GM21737 (cell line): ENCODE data around the gene IZUMO4.
"Not testable (repeated sequence)": the region's sequence is repeated elsewhere in the genome, so short reads cannot be mapped to it uniquely, and the experiment has no call there.

ENCODE experiments used
- ATAC-seq: cut with Tn5 transposase; IDR thresholded peaks from one replicate; pipeline ENCODE4 v1.9.1; 2021; ENCODE audit warnings: mild to moderate bottlenecking, moderate library complexity; ENCODE audit not compliant: unreplicated experiment

The IZUMO4 gene

DNA sequence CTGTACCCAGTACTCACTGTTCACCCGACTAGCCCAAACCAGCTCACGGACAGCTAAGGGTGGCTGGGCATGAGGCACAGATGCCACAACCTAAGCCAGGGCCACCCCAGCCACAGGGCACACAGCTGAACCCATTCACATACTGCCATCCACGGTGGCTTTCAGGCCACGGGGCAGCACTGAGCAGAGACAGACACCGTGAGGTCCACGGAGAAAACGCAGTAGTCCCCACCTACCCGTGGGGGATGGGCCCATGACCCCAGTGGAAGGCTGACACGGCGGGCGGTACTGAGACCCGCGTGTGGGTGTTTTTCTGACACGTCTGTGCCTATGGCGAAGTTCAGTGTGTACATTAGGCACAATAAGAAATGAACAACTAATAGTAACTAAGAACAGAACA, 25.5 kb downstream of the IZUMO4 start:
- ATAC-seq = no peak

GRCh38 chr19:2122982-2123381, 26.3 kb downstream of the IZUMO4 start:
- ATAC-seq = no peak

GRCh38 chr19:2123682-2124387, 27.1 kb downstream of the IZUMO4 start:
- no peak for ATAC-seq

DNA sequence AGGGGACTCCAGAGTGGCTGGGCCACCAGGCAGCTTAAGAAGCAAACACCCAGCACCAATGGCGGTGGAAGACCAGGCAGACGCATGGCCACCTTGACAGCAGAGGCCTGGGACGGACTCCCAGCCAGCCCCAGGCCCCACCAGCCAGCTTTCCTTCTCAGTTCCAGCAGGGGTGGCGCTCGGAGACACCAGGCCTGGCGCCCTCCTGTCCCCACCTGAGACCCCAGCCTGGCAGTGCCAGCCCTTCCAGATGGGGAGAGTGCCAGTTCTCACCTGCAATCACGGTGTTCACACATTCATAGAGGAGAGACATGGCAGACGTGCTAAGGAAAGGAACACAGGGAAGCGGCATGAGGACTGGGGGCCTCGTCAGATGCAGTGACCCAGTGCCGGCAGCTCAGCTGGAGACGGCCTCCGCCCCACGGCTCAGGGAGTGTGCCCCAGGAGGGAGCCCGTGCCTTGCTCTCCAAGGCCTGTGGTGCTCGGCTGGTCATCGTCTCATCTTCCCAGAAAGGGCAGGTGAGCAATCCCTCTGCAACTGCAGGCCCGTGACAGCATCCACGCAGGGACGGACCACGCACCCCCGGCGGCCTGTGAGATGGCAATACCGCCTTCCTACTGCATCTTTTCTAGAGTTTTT, 30.3 kb downstream of the IZUMO4 start:
- ATAC-seq = no peak

- no peak for ATAC-seq
Measured at GRCh38 chr19:2127758-2128157, 31.0 kb downstream of the IZUMO4 start.

DNA sequence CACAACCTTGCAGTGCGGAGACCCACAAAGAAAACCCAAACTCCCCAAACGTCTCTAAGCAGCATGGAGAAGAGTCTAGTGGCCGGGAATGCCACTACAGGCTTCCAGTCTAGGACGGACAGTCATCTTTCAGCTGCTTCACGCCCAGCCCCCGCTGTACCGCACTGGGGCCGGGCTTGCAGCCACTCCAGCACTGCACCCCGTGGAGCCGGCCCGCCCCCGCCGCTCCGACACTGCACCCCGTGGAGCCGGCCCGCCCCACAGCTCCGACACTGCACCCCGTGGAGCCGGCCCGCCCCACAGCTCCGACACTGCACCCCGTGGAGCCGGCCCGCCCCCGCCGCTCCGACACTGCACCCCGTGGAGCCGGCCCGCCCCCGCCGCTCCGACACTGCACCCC, 31.5 kb downstream of the IZUMO4 start:
- ATAC-seq = not testable (repeated sequence)

- ATAC-seq = no peak
Measured at GRCh38 chr19:2129022-2129421, 32.3 kb downstream of the IZUMO4 start.

DNA sequence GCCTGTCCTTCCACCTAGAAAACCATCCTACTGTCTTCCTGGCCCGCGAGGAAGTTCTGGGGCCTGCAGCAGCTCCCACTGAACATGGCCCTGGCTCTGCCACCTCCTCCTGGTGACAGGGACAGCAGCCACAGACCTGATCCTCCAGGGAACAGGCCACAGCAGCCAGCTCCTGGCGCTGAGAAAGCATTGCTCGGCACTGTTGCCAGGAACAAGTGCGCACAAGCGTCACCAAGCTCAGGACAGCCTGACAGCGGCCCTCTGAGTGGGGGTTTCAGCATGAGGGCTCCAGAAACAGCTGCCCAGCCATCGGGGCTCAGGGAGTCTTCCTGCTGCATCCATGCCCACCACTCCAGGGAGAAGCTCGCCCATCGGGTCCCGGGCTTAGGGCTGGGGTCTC, 32.8 kb downstream of the IZUMO4 start:
- ATAC-seq = no peak

- no peak for ATAC-seq
Measured at GRCh38 chr19:2129892-2130770, 33.4 kb downstream of the IZUMO4 start.

DNA sequence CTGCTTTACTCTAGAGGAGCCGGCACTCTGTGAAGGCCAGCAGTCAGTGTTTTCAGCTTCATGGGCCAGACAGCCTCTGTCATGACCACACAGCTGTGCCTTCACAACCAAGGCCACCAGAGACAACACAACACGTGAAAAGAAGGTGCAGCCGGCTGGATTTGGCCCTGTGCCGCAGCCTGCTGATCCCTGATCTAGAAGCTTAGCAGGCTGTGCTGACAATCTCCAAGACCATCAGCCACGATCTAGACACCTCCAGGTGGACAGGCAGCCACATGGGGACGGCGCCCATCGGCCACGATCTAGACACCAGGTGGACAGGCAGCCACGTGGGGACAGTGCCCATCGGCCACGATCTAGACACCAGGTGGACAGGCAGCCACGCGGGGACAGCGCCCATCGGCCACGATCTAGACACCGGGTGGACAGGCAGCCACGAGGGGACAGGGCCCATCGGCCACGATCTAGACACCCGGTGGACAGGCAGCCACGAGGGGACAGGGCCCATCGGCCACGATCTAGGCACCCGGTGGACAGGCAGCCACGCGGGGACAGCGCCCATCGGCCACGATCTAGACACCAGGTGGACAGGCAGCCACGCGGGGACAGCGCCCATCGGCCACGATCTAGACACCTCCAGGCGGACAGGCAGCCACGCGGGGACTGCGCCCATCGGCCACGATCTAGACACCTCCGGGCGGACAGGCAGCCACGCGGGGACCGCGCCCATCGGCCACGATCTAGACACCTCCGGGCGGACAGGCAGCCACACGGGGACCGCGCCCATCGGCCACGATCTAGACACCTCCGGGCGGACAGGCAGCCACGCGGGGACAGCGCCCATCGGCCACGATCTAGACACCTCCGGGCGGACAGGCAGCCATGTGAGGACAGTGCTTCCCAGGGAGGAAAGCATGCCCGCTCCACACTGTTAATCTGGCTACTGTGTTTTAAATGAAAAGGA, 34.6 kb downstream of the IZUMO4 start:
- ATAC-seq = not testable (repeated sequence)

DNA sequence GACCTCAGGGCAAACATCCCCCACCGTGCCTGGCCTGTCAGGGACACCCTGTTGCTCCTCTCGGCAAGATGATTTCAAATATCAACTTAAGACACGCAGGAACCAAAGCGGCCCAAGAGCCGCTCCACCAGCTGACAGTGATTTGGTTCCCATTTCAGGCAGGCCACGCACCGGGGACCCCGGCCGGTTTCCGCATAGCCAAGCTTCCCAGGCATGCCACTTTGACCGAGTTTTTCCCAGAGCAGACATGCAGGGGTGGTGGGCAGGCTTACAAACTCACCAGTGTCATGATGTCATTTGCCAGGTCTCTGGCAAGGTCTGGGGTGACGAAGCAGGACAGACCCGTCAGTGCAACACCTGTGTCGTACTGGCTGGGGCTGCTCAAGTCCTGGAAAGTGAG, 35.5 kb downstream of the IZUMO4 start:
- ATAC-seq = no peak

DNA sequence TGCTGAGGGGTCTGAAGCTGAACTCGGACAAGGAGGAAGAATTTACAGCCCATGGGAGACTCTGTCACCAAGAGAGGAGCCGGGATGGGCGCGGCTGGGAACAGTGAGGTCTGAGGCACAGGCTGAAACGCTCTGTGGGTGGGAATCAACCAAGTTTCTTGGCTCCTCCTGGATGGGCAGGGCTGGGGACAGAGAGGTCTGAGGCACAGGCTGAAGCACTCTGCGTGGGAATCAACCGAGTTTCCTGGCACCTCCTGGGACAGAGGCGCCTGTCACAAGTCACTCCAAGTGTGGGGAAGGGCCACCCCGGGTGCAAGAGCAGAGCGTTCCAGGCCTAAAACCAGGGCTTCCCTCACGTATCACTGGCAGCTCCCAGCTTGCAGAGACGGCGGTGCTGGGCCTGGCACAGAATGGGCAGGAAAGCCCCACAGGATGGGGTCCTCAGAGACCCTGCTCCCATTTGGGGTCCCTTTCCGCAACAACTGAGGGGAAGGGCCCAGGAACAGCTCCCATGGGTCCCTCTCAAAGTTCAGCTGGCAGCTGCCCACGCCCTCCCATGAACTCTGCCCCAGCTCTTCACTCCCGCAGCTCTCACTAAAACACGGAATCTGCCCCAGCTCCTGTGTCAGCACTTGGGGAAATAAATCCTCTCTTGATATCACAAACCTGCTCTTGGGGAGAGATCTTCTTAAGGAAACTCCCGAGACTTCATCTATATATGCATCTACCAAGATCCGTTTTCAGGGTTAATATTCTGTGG, 36.2 kb downstream of the IZUMO4 start:
- no peak for ATAC-seq

- ATAC-seq = no peak
Measured at GRCh38 chr19:2135474-2136402, 39.0 kb downstream of the IZUMO4 start.

DNA sequence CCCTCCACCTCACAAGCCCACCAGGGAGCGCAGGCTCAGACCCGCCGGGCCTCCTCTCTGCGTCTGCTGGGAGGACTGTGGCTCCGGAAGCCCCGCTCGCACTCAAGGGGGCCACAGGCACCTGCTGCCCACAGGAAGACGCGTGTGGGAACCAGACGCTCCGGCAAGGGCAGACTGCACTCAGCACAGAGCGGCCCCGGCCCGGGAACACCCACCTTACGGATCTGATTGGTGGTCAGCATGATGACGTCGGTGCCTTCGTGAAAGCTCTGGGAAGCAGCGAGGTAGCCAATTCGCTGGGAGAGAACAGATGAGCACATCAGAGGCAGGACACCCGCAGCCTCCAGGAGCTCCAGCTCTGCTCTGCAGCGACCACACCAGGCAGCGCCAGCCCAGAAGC, 40.1 kb downstream of the IZUMO4 start:
- no peak for ATAC-seq

GRCh38 chr19:2138061-2138728, 41.5 kb downstream of the IZUMO4 start:
- no peak for ATAC-seq

DNA sequence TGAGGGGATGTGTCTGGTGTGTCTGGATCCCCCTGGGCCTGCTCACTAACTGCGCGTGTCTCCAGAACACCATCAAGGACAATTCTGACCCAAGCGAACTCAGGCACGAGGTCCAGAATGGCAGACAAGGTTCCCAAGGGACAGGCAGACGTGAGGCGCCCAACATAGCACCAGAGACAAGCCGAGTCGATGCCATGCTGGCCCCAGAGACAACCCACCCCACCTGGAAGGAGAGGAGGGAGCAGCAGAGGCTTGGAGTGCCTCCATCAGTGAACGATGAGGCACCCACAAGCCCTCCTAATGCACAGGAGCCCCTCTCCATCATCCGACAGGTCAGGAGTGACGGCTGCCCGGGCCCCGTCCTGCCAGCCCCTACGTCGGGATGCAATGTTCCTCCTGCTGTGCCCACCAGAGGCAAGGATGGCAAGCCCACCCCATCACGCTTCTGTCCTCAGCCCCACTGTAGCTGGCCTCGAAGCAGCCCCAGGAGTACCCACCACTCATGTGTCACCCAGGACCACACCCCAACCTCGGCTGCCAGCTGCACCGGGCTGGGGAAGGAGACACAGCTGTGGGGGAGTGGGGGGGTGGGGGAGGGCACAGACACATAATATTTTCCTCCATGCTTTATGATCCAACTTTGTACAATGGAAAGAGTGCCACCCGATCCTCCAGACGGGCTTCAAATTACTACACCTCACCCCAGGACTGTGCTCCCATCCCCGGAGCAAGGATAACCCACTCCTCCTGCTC, 42.8 kb downstream of the IZUMO4 start:
- no peak for ATAC-seq

DNA sequence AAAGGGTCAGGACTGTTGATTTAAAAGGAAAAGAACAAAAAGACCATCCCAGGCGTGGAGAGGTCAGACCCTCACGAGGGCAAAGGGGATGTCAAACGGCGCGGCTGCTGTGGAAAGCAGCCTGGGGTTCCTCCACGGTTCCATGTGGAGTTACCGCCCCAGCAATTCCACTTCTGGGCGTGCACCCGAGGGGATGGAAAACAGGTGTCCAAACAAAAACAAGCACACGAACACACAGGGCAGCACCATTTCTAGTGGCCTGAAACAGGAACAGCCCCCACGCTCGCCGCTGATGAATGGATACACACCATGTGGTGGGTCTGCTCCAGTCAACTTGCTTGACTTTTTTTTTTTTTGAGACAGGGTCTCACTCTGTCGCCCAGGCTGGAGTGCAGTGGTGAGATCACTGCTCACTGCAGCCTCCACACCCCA, 43.4 kb downstream of the IZUMO4 start:
- no peak for ATAC-seq
